Brain microvascular endothelial cell (primary cell): ENCODE measurements around the gene USP10.

ENCODE experiments used
- DNase-seq: peaks from one replicate; pipeline ENCODE4 v3.0.0-alpha.2; 2020
- H3K27ac ChIP-seq: fragments of 250-450 bp; sonication (Bioruptor Pico); 2 replicates; pipeline ENCODE4 v1.5.1; 2020; ENCODE audit warnings: mild to moderate bottlenecking, moderate library complexity
- H3K27me3 ChIP-seq: fragments of 250-450 bp; sonication (Bioruptor Pico); replicated peaks from 2 replicates; pipeline ENCODE4 v1.5.1; 2020; ENCODE audit warnings: mild to moderate bottlenecking
- H3K36me3 ChIP-seq: fragments of 250-450 bp; sonication (Bioruptor Pico); replicated peaks from 2 replicates; pipeline ENCODE4 v1.5.1; 2020; ENCODE audit warnings: mild to moderate bottlenecking
- H3K4me3 ChIP-seq: 2 replicates; pipeline ENCODE4 v1.5.1; 2011; ENCODE audit warnings: low read depth, mild to moderate bottlenecking, control low read depth, low read length, moderate library complexity
- CTCF ChIP-seq: IDR thresholded peaks from 2 replicates; pipeline ENCODE4 v1.5.1; 2011; ENCODE audit warnings: low read depth, mild to moderate bottlenecking, moderate library complexity, low read length, control low read depth, inconsistent platforms; ENCODE audit errors: missing control alignments
- in situ Hi-C: cut with HindIII; loops from 2 replicates; pipeline ENCODE4 v1.10.0; 2017; ENCODE audit warnings: low sequenced_read_pairs, low pct_ligation_motif_present

Gene USP10

GRCh38 chr16:84756830-84757229, 57.0 kb downstream of the USP10 start:
- in situ Hi-C loops: loop anchor here (10.0 kb wide), 1 partner anchor 218 kb away; no protein-coding TSS in a partner anchor
- no peak for TF ChIP-seq CTCF
- Histone ChIP-seq H3K36me3 (peaks cover 8% of the 10 kb centered on the region), H3K27ac (no peak overlapping the region), H3K27me3 (no peaks in the 10 kb centered on the region), H3K4me3 (no peak overlapping the region)
- DNase-seq: no peak

- TF ChIP-seq CTCF: no peak
- in situ Hi-C loops: loop anchor here (10.0 kb wide), 1 partner anchor 216 kb away; no protein-coding TSS in a partner anchor
- peaks cover 17% of the 10 kb centered on the region for H3K36me3 ChIP-seq
Observed at GRCh38 chr16:84758627-84759026, 58.8 kb downstream of the USP10 start.

GRCh38 chr16:84759061-84759460, 59.3 kb downstream of the USP10 start:
- DNase-seq: peak; percentile 42
- Histone ChIP-seq H3K4me3 (no peak overlapping the region), H3K27ac (peak overlapping the region; percentile 42), H3K36me3 (peaks cover 18% of the 10 kb centered on the region), H3K27me3 (no peaks in the 10 kb centered on the region)
- no peak for TF ChIP-seq CTCF
- in situ Hi-C loops: loop anchor here (10.0 kb wide), 1 partner anchor 216 kb away; no protein-coding TSS in a partner anchor

More at GRCh38 chr16:84758627-84759026, 58.8 kb downstream of the USP10 start:
- Histone ChIP-seq H3K4me3 (no peak overlapping the region), H3K27ac (peak overlapping the region; percentile 42), H3K27me3 (no peaks in the 10 kb centered on the region)
- no peak for DNase-seq

GRCh38 chr16:84759906-84760305, 60.1 kb downstream of the USP10 start:
- in situ Hi-C loops: loop anchor here (10.0 kb wide), 1 partner anchor 215 kb away; no protein-coding TSS in a partner anchor
- peaks cover 23% of the 10 kb centered on the region for H3K36me3 ChIP-seq
- TF ChIP-seq CTCF: no peak
- DNase-seq: no peak
- no peak overlapping the region for H3K27ac ChIP-seq
- no peaks in the 10 kb centered on the region for H3K27me3 ChIP-seq
- H3K4me3 ChIP-seq: no peak overlapping the region

- peaks cover 35% of the 10 kb centered on the region for H3K36me3 ChIP-seq
- TF ChIP-seq CTCF: no peak
- no peak for DNase-seq
- H3K4me3 ChIP-seq: no peak overlapping the region
- no peaks in the 10 kb centered on the region for H3K27me3 ChIP-seq
- in situ Hi-C loops: no loop called here
- H3K27ac ChIP-seq: peak overlapping the region; percentile 52
Observed at GRCh38 chr16:84761448-84762368, 61.9 kb downstream of the USP10 start.
